Gastrocnemius medialis (tissue), 4 donors: ENCODE results near the gene DNAJC1. TPM values are rescaled to one million over a fixed set of nuclear protein-coding genes. Genes with fewer than 3 reads are reported as not detected.

Experiments
- ATAC-seq, 2 donors: fragments of 150-250 bp; one replicate each; pipeline ENCODE4 v1.9.1; 2016
- DNase-seq, 2 donors: peaks; one replicate each; pipeline ENCODE4 v3.0.0-alpha.2; 2019
- H3K27ac ChIP-seq, 4 donors: fragments of 200-600 bp; sonication (generic); 1 replicate in 1 of 4; 2 replicates in 3 of 4; pipeline ENCODE4 v1.5.1; 2016 to 2018; ENCODE audit warnings: mild to moderate bottlenecking in 2 of 4, moderate library complexity in 1 of 4
- H3K27me3 ChIP-seq, 3 donors: fragments of 200-600 bp; sonication (generic) in 2 of 3; 1 replicate in 1 of 3; 2 replicates in 2 of 3; pipeline versions ENCODE4 v1.5.1 to v1.6.0; 2016 to 2019; ENCODE audit warnings: mild to moderate bottlenecking in 1 of 3, moderate library complexity in 1 of 3
- H3K36me3 ChIP-seq, 2 donors: fragments of 200-600 bp; sonication (generic) in 1 of 2; one replicate each; pipeline ENCODE4 v1.5.1; 2017 to 2018
- H3K4me1 ChIP-seq, 2 donors: fragments of 200-600 bp; sonication (generic) in 1 of 2; one replicate each; pipeline ENCODE4 v1.5.1; 2016 to 2017; ENCODE audit warnings: mild to moderate bottlenecking in 2 of 2
- H3K4me3 ChIP-seq, 4 donors: fragments of 200-600 bp; sonication (generic) in 3 of 4; 1 replicate in 1 of 4; 2 replicates in 3 of 4; pipeline ENCODE4 v1.5.1; 2016 to 2019; ENCODE audit warnings: mild to moderate bottlenecking in 2 of 4
- H3K9me3 ChIP-seq, 3 donors: fragments of 200-600 bp; sonication (generic) in 2 of 3; 1 replicate in 1 of 3; 2 replicates in 2 of 3; pipeline ENCODE4 v1.5.1; 2016 to 2019
- CTCF ChIP-seq, 5 experiments: fragments of 450-650 bp in 3 of 5; fragments of 200-600 bp in 2 of 5; sonication (generic) in 2 of 5; IDR thresholded peaks in 4 of 5; conservative IDR thresholded peaks in 1 of 5; 1 replicate in 4 of 5; 2 replicates in 1 of 5; pipeline ENCODE4 v1.5.1; 2016 to 2019; ENCODE audit warnings: antibody characterized with exemption in 5 of 5, mild to moderate bottlenecking in 3 of 5, moderate library complexity in 3 of 5
- POLR2A ChIP-seq, 2 donors: fragments of 450-650 bp; IDR thresholded peaks; one replicate each; pipeline ENCODE4 v1.6.1; 2017; ENCODE audit warnings: antibody characterized with exemption in 2 of 2, mild to moderate bottlenecking in 2 of 2, moderate library complexity in 2 of 2
- in situ Hi-C, 4 donors: fragments of 200-750 bp; cut with MboI; loops; one replicate each; pipeline versions ENCODE4 v1.15.0 to v1.8.0; 2017; ENCODE audit warnings: low sequenced_read_pairs in 4 of 4
- intact Hi-C: fragments of 100-400 bp; cut with DNase I; formaldehyde crosslinking; loops from one replicate; pipeline ENCODE4 v1.15.1; 2023; ENCODE audit warnings: low total_unique reads
- total RNA-seq, 4 donors: library from RNA; depleted of rRNA; stranded (reverse); fragments of >200 nt; gene quantifications; one replicate each; pipeline versions ENCODE4 v1.1.0 to v1.2.3, GENCODE V29; 2016

The DNAJC1 gene
- total RNA-seq, 4 donors from 2014 or later, result 24.1 to 56.4 (median 35.7) TPM

DNA sequence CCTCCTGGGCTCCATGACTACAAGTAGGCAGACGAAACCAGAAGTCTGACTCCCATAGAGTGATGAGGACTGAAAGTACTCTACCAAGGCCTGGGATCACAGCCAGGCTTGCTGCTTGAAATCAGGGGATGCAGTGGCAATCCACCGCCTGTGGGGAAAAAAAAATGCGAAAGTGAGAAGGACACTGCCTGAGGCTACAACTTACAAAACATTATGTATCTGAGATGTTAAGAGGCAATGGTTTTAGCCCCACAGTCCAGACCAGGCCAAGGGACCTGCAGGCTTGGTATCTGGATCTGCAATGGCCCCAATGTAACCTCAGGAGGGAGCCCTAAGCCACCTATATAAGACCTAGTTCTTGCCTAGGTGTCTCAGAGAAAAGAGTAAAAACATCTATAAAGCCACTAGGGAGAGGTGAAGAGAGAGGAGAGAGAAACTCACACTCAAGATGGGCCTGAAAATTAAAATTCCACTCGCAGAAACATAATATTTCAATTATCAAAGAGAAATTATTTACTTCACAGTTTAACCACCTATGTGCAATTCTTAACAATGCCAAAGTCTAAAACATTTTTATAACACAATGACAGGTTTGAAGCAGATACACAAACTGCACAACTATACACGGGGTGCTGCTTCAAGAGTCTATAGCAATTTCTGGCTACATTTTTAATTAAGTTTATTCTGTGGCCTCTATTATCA is 13.9 kb downstream of the DNAJC1 start:
- H3K4me3 ChIP-seq, result no peak overlapping the region
- TF ChIP-seq CTCF (IDR thresholded peaks at IDR 0.05 in 4 of 5, conservative IDR thresholded peaks at IDR 0.05 in 1 of 5), result peak in 4 of 5 experiments; percentile 9 to 57 (median 33)
- TF ChIP-seq POLR2A (IDR thresholded peaks at IDR 0.05), result no peak
- no peaks in the 10 kb centered on the region for H3K27me3 ChIP-seq
- ATAC-seq (peak; percentile 60 to 73), DNase-seq (no peak)
- no peaks in the 10 kb centered on the region for H3K4me1 ChIP-seq
- no peaks in the 10 kb centered on the region for H3K9me3 ChIP-seq
- no peak overlapping the region for H3K27ac ChIP-seq
- intact Hi-C loops, result loop anchor here (5.0 kb wide), 1 partner anchor 598 kb away; no protein-coding TSS in a partner anchor
- no peaks in the 10 kb centered on the region for H3K36me3 ChIP-seq
- in situ Hi-C loops, result loop anchor here (5.0 to 25.0 kb wide), 9 partner anchors 223 to 998 kb away; partner anchors contain the start of genes COMMD3 (in 1 of the 4) and EBLN1 (in 1 of the 4)

GRCh38 chr10:21985541-21985940 is 18.0 kb downstream of the DNAJC1 start:
- no peak for DNase-seq
- TF ChIP-seq CTCF (IDR thresholded peaks at IDR 0.05 in 4 of 5, conservative IDR thresholded peaks at IDR 0.05 in 1 of 5) (no peak), POLR2A (IDR thresholded peaks at IDR 0.05) (no peak)
- Histone ChIP-seq H3K9me3 (no peaks in the 10 kb centered on the region), H3K4me1 (no peaks in the 10 kb centered on the region), H3K36me3 (no peaks in the 10 kb centered on the region), H3K4me3 (no peak overlapping the region), H3K27ac (no peak overlapping the region), H3K27me3 (no peaks in the 10 kb centered on the region)
- ATAC-seq, result no peak
- in situ Hi-C loops (loop anchor here in 3 of 4 donors (25.0 kb wide), 5 partner anchors 227 to 1002 kb away; partner anchors contain the start of gene EBLN1 (in 1 of the 3)), intact Hi-C loops (no loop called here)

GRCh38 chr10:21981118-21981517 is 22.4 kb downstream of the DNAJC1 start:
- intact Hi-C loops (no loop called here), in situ Hi-C loops (loop anchor here in 3 of 4 donors (25.0 kb wide), 5 partner anchors 231 to 1006 kb away; partner anchors contain the start of gene EBLN1 (in 1 of the 3))
- ATAC-seq (no peak), DNase-seq (no peak)
- H3K9me3 ChIP-seq, result no peaks in the 10 kb centered on the region
- no peak overlapping the region for H3K4me3 ChIP-seq
- H3K4me1 ChIP-seq, result peaks cover 0 to 4% of the 10 kb centered on the region in 2 donors
- no peaks in the 10 kb centered on the region for H3K27me3 ChIP-seq
- no peaks in the 10 kb centered on the region for H3K36me3 ChIP-seq
- no peak overlapping the region for H3K27ac ChIP-seq
- TF ChIP-seq POLR2A (IDR thresholded peaks at IDR 0.05) (no peak), CTCF (IDR thresholded peaks at IDR 0.05 in 4 of 5, conservative IDR thresholded peaks at IDR 0.05 in 1 of 5) (no peak)

DNA sequence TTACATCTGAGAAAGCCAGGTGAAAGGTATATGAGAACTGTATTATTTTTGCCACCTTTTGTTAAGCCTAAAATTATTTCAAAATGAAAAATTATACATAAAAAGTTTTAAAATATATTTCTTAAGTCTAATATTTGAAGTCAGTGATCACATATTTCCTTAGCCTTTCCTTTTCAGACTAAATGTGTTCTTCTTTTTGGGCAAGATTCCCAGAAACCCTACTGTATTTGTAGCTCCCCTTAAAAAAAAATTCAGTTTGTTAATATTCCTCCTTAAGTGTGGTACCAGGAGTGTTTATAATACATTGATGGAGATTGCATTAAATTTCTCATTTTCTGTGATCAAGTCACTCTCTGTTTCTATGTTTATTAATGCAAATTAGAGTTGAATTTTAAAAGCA is 22.8 kb downstream of the DNAJC1 start:
- Histone ChIP-seq H3K27ac (no peak overlapping the region), H3K27me3 (no peaks in the 10 kb centered on the region), H3K9me3 (no peaks in the 10 kb centered on the region), H3K36me3 (no peaks in the 10 kb centered on the region), H3K4me3 (no peak overlapping the region), H3K4me1 (peaks cover 0 to 4% of the 10 kb centered on the region in 2 donors)
- intact Hi-C loops, result no loop called here
- no peak for ATAC-seq
- no peak for TF ChIP-seq POLR2A (IDR thresholded peaks at IDR 0.05)
- TF ChIP-seq CTCF (IDR thresholded peaks at IDR 0.05 in 4 of 5, conservative IDR thresholded peaks at IDR 0.05 in 1 of 5), result no peak
- in situ Hi-C loops, result loop anchor here in 3 of 4 donors (25.0 kb wide), 5 partner anchors 232 to 1007 kb away; partner anchors contain the start of gene EBLN1 (in 1 of the 3)
- no peak for DNase-seq
